Activated CD4-positive, alpha-beta memory T cell treated with anti-CD3 and anti-CD28 coated beads, Interleukin-2, amount 10 ng/mL, durations not matched to agents 7 days and 5 days (primary cell): ENCODE data around the gene TSC22D1. TPM values are rescaled to one million over a fixed set of nuclear protein-coding genes. Genes with fewer than 3 reads are reported as not detected.

ENCODE experiments used
- CTCF ChIA-PET: fragments of 350-600 bp; sonication (Branson Sonifier 250); formaldehyde crosslinking; loops from one replicate; lab custom pipeline; 2021; ENCODE audit warnings: antibody characterized with exemption, inconsistent platforms; lab: Charles Lee
- POLR2A ChIA-PET: fragments of 350-600 bp; sonication (Branson Sonifier 250); formaldehyde crosslinking; loops from one replicate; lab custom pipeline; 2021; ENCODE audit warnings: antibody characterized with exemption; lab: Charles Lee
- DNase-seq: peaks from one replicate; pipeline ENCODE4 v3.0.0-alpha.2; 2020
- H3K27ac Mint-ChIP-seq: one replicate; pipeline ENCODE4 v1.8.0; 2021; ENCODE audit warnings: mild to moderate bottlenecking, mixed read lengths
- H3K27me3 Mint-ChIP-seq: one replicate; pipeline ENCODE4 v1.8.0; 2021; ENCODE audit warnings: mixed read lengths
- H3K36me3 Mint-ChIP-seq: one replicate; pipeline ENCODE4 v1.8.0; 2021; ENCODE audit warnings: low read depth, mixed read lengths
- H3K4me1 Mint-ChIP-seq: one replicate; pipeline ENCODE4 v1.8.0; 2021; ENCODE audit warnings: mixed read lengths
- H3K4me3 Mint-ChIP-seq: one replicate; pipeline ENCODE4 v1.8.0; 2021; ENCODE audit warnings: mild to moderate bottlenecking, mixed read lengths
- H3K9me3 Mint-ChIP-seq: one replicate; pipeline ENCODE4 v1.8.0; 2021; ENCODE audit warnings: mixed read lengths
- total RNA-seq, 2 experiments: library from RNA; stranded (reverse); gene quantifications; one replicate each; pipeline ENCODE4 v1.2.3, GENCODE V29; 2021

The TSC22D1 gene
- total RNA-seq, 2 experiments from 2014 or later = 9.4 to 12.6 TPM

DNA sequence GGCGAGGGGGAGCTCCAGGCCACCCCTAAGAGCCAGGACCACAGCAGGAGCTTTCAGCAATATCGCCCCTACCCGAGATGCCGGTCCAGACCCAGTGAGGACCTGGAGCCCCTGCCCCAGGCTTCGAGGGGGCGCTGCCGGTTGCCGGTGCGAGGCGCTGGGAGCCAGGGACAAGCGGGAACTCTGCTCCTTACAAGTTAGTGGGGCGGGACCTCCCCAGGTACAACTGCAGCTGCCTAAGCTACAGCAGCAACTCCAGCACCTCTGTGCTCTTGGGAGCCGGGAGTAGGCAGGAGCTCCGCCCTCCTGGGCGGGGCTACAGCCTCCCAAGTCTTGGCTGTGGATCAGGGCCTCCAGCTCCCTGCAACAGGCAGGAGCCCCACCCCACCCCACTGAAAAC is 15.2 kb upstream of the TSC22D1 start:
- Mint-ChIP-seq H3K27ac (no peak overlapping the region), H3K4me1 (no peaks in the 10 kb centered on the region), H3K27me3 (peaks cover 7% of the 10 kb centered on the region), H3K36me3 (no peaks in the 10 kb centered on the region), H3K4me3 (no peak overlapping the region), H3K9me3 (no peaks in the 10 kb centered on the region)
- DNase-seq = no peak
- CTCF ChIA-PET = no interaction called here
- POLR2A ChIA-PET = no interaction called here

- Mint-ChIP-seq H3K36me3 (no peaks in the 10 kb centered on the region), H3K4me3 (no peak overlapping the region), H3K27ac (no peak overlapping the region), H3K9me3 (no peaks in the 10 kb centered on the region), H3K27me3 (peaks cover 26% of the 10 kb centered on the region), H3K4me1 (peaks cover 4% of the 10 kb centered on the region)
- DNase-seq = no peak
- ChIA-PET CTCF (no interaction called here), POLR2A (no interaction called here)
Observed at GRCh38 chr13:44583137-44583536, 7.0 kb upstream of the TSC22D1 start.

DNA sequence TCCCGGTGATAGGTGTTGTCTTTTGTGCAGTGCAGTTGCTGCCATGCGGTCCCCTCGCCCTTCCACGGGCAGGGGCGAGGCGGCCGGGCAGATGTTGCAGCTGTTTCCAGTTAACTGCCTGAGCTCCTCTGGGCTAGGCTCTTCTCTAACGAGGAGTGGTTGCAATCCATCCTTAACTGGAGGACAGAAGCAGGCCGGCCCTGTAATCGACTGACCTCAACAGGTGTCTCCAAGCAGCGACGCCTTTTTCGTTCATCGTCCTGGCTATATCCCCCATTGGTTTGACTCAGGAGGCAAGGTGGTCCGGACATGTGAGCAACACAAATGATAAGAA is 1.9 kb upstream of the TSC22D1 start:
- CTCF ChIA-PET = no interaction called here
- H3K4me3 Mint-ChIP-seq = peak overlapping the region; percentile 94

GRCh38 chr13:44577236-44578066 is 1.3 kb upstream of the TSC22D1 start:
- DNase-seq = peak; percentile 94
- peaks cover 39% of the 10 kb centered on the region for H3K27me3 Mint-ChIP-seq
- CTCF ChIA-PET = no interaction called here
- H3K36me3 Mint-ChIP-seq = peaks cover 14% of the 10 kb centered on the region
- peak overlapping the region; percentile 94 for H3K4me3 Mint-ChIP-seq
- H3K9me3 Mint-ChIP-seq = no peaks in the 10 kb centered on the region
- POLR2A ChIA-PET = interaction anchor here (1.3 kb wide), 1 partner anchor 340 kb away, joined by 5 read pairs; no protein-coding TSS in a partner anchor
- peaks cover 29% of the 10 kb centered on the region for H3K4me1 Mint-ChIP-seq
- peak overlapping the region; percentile 84 for H3K27ac Mint-ChIP-seq

More for the DNA sequence above, 1.9 kb upstream of the TSC22D1 start:
- POLR2A ChIA-PET = interaction anchor here (1.3 kb wide), 1 partner anchor 340 kb away, joined by 5 read pairs; no protein-coding TSS in a partner anchor
- peak overlapping the region; percentile 16 for H3K27ac Mint-ChIP-seq
- H3K4me1 Mint-ChIP-seq = peaks cover 26% of the 10 kb centered on the region
- DNase-seq = no peak
- H3K27me3 Mint-ChIP-seq = peaks cover 40% of the 10 kb centered on the region
- peaks cover 14% of the 10 kb centered on the region for H3K36me3 Mint-ChIP-seq
- H3K9me3 Mint-ChIP-seq = no peaks in the 10 kb centered on the region

DNA sequence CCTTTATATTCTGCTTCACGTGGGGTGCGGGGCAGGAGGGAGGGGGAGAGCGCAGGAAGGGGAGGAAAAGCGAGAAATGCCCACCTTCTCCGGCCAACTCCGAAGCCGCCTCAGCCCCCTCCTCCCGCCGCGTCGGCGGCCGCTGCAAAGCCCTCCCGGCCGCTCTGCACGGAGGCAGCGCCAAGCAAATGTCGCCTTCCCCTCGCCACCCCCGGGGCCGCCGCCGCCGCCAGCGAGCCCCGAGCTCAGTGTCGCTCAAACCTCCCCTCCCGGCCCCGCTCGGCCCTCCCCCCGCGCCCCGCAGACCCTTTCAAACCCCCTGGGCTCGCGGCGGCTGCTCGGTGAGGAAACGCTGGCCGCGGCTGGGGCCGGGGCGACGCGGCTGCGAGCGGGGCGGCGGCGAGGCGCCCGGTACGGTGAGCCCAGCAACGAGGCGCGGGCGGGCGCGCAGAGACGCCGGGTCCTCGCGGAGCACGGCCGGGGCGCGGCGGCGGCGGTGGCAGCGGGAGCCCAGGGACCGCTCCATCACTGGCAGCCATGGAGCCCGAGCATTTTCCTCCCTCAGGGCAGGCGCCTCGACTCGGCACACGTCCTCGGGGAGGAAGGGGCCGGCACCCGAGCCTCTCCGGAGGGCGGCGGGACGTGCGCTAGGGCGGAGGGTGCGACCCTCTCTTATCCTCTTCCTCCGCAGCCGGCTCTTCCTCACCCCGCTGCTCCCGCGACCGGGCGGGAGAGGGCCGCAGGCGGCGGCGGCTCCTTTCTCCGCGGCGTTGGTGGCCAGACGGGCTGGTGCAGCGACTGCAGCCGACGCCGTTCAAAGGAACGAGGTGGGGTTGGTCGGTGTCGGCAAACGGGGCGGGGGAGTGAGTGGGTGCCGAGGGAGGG is 463 bp upstream of the TSC22D1 start:
- POLR2A ChIA-PET = no interaction called here

GRCh38 chr13:44575035-44575434 is 1.1 kb downstream of the TSC22D1 start:
- H3K36me3 Mint-ChIP-seq = peaks cover 14% of the 10 kb centered on the region
- H3K9me3 Mint-ChIP-seq = no peaks in the 10 kb centered on the region
- ChIA-PET CTCF (interaction anchor here (1.3 kb wide), 1 partner anchor 92 kb away, joined by 4 read pairs; no protein-coding TSS in a partner anchor), POLR2A (no interaction called here)
- peaks cover 32% of the 10 kb centered on the region for H3K4me1 Mint-ChIP-seq
- peak overlapping the region; percentile 94 for H3K4me3 Mint-ChIP-seq
- H3K27ac Mint-ChIP-seq = no peak overlapping the region
- H3K27me3 Mint-ChIP-seq = peaks cover 37% of the 10 kb centered on the region
- DNase-seq = no peak

More for the DNA sequence above, 463 bp upstream of the TSC22D1 start:
- Mint-ChIP-seq H3K9me3 (no peaks in the 10 kb centered on the region), H3K27ac (peak overlapping the region; percentile 84), H3K36me3 (peaks cover 14% of the 10 kb centered on the region), H3K4me3 (peak overlapping the region; percentile 94), H3K4me1 (peaks cover 32% of the 10 kb centered on the region), H3K27me3 (peaks cover 37% of the 10 kb centered on the region)
- CTCF ChIA-PET = interaction anchor here (1.3 kb wide), 1 partner anchor 93 kb away, joined by 4 read pairs; no protein-coding TSS in a partner anchor
- peak; percentile 21 for DNase-seq

DNA sequence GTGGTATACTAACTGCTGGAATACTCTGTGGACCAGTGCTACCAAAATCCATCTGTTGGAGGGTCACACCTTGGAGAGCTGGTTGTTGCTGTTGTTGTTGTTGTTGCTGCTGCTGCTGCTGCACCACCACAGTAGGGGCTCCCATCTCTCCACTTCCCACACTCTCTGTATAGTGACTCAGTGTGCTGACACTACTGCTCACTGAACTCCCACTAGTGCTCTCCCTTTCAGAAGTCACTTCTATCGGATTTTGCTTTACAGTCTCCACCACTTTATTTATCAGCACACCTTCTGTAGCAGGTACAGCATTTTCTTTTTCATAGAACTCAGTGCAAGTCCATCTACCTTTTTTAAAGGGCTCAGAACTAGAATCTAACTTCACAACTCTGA is 1.7 kb downstream of the TSC22D1 start:
- Mint-ChIP-seq H3K27ac (no peak overlapping the region), H3K9me3 (no peaks in the 10 kb centered on the region), H3K4me3 (no peak overlapping the region), H3K27me3 (peaks cover 38% of the 10 kb centered on the region), H3K36me3 (peaks cover 14% of the 10 kb centered on the region), H3K4me1 (peaks cover 35% of the 10 kb centered on the region)
- no peak for DNase-seq
- CTCF ChIA-PET = interaction anchor here (0.8 to 2.2 kb wide), 4 partner anchors 8 to 91 kb away, joined by 3 to 6 read pairs (median 3); no protein-coding TSS in a partner anchor
- POLR2A ChIA-PET = no interaction called here

DNA sequence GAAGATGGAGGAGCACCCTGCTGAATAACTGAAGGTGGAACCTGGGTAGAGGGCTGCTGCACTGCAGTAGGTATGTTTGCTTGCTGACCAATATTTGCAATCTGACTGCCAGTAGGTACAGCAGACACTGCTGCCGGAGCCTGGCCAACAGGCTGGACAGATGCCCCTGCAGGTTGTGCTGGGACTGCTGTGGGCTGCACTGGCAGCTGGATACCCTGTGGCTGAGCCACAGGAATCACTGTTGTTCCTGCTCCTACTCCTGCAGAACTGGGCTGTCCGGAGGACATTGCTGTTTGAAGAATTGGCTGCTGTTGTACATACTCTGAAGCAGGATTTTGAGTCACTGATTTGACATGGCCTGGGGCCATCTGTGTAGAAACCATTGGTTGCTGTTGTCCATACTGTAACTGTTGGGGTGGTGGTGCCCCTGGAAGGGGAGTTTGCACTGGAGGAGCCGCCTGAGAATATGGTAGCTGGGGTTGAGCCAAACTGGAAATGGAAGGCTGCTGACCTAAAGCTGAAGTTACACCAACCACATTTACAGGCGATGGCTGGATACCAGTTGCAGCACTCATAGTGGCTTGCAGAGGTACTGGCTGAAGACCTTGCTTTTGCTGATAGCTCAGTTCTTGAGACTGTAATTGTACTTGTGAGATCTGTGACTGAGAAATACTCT is 2.2 kb downstream of the TSC22D1 start:
- no peaks in the 10 kb centered on the region for H3K9me3 Mint-ChIP-seq
- peaks cover 14% of the 10 kb centered on the region for H3K36me3 Mint-ChIP-seq
- peaks cover 34% of the 10 kb centered on the region for H3K27me3 Mint-ChIP-seq
- no peak overlapping the region for H3K27ac Mint-ChIP-seq
- ChIA-PET CTCF (interaction anchor here (0.8 to 2.2 kb wide), 4 partner anchors 8 to 90 kb away, joined by 3 to 6 read pairs (median 3); no protein-coding TSS in a partner anchor), POLR2A (no interaction called here)
- DNase-seq = no peak
- no peak overlapping the region for H3K4me3 Mint-ChIP-seq
- peaks cover 35% of the 10 kb centered on the region for H3K4me1 Mint-ChIP-seq

DNA sequence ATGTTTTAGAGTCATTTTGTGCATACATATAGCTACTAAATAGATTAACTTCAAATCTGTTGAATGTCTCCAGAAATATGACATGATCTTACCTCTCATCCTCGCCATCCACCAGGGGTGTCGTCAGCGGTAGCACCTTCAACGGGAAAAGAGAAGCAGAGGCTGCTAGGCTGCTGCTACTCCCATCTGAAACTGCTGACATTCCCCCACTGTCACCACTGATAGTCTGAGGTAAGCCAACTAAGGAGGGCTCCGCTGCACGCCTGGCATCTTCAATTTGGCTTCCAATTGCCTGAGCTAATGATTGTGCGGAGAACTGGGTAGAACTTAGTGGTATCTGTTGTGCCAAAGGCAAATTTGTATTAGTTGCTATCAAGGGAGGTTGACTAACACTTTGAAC is 3.1 kb downstream of the TSC22D1 start:
- ChIA-PET CTCF (interaction anchor here (2.2 kb wide), 1 partner anchor 25 kb away, joined by 6 read pairs; no protein-coding TSS in a partner anchor), POLR2A (no interaction called here)
- H3K4me1 Mint-ChIP-seq = peaks cover 30% of the 10 kb centered on the region

DNA sequence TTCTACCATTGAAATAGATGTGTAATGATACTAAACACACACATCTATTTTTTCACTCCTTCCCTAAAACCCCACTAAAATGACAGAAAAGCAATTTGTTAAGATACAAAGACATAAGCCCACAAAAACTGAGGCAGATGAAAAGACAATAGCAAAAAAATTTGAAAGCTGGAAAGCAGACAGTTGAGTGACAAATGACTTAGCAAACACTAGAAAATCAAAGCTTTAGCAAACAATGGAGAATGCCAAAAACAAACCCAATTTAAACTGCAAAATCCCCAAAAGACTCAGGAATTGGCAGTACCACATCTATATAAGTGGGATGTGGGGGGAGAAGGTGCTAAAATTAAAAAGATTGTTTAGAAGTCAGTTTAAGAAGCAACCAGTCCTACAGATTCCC is 9.5 kb downstream of the TSC22D1 start:
- no peak overlapping the region for H3K27ac Mint-ChIP-seq
- peaks cover 3% of the 10 kb centered on the region for H3K27me3 Mint-ChIP-seq
- no peaks in the 10 kb centered on the region for H3K9me3 Mint-ChIP-seq
- no peak for DNase-seq
- H3K4me1 Mint-ChIP-seq = peaks cover 3% of the 10 kb centered on the region
- ChIA-PET CTCF (interaction anchor here (0.9 kb wide), 1 partner anchor 8 kb away, joined by 3 read pairs; no protein-coding TSS in a partner anchor), POLR2A (no interaction called here)
- H3K4me3 Mint-ChIP-seq = no peak overlapping the region
- H3K36me3 Mint-ChIP-seq = peaks cover 3% of the 10 kb centered on the region

More for the DNA sequence above, 3.1 kb downstream of the TSC22D1 start:
- Mint-ChIP-seq H3K36me3 (peaks cover 14% of the 10 kb centered on the region), H3K9me3 (no peaks in the 10 kb centered on the region), H3K4me3 (no peak overlapping the region), H3K27ac (no peak overlapping the region), H3K27me3 (peaks cover 26% of the 10 kb centered on the region)
- no peak for DNase-seq

- Mint-ChIP-seq H3K4me1 (peaks cover 3% of the 10 kb centered on the region), H3K4me3 (no peak overlapping the region), H3K27me3 (peaks cover 3% of the 10 kb centered on the region), H3K27ac (no peak overlapping the region), H3K9me3 (no peaks in the 10 kb centered on the region), H3K36me3 (peaks cover 3% of the 10 kb centered on the region)
- POLR2A ChIA-PET = no interaction called here
- DNase-seq = no peak
- CTCF ChIA-PET = interaction anchor here (0.9 kb wide), 1 partner anchor 8 kb away, joined by 3 read pairs; no protein-coding TSS in a partner anchor
Observed at GRCh38 chr13:44565881-44566280, 10.2 kb downstream of the TSC22D1 start.

DNA sequence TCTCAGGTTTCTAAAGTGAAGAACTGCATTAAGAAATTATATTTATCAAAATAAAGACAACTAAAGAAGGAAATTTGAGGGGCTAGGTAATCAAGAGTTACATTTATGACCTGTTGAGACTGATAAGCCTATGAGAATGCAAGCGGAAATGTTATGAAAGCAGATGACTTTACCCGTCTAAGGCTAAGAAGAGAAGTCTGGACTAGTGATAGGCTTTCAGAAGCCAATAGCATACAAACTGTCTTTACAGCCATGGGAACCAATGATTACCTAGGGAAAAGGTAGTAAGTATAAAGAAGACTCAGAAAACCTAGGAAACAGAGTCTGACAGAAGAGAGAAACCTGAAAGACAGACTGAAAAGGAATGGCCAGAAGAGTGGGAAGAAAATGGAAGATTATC is 11.2 kb downstream of the TSC22D1 start:
- ChIA-PET POLR2A (no interaction called here), CTCF (no interaction called here)
- no peaks in the 10 kb centered on the region for H3K9me3 Mint-ChIP-seq
- H3K36me3 Mint-ChIP-seq = peaks cover 3% of the 10 kb centered on the region
- H3K27me3 Mint-ChIP-seq = peaks cover 3% of the 10 kb centered on the region
- DNase-seq = no peak
- peaks cover 3% of the 10 kb centered on the region for H3K4me1 Mint-ChIP-seq
- no peak overlapping the region for H3K4me3 Mint-ChIP-seq
- no peak overlapping the region for H3K27ac Mint-ChIP-seq
